A673 (cell line): ENCODE results near the gene MXD3. TPM values are rescaled to one million over a fixed set of nuclear protein-coding genes. Genes with fewer than 3 reads are reported as not detected.

Experiments
- BruUV-seq: library from RNA; stranded (reverse); fragments of 400-500 nt; replicated peaks from 2 replicates; lab custom pipeline; 2021; lab: Mats Ljungman, UMichigan
- CTCF ChIA-PET: fragments of 300-600 bp; sonication (Branson Sonifier 250); formaldehyde crosslinking; loops from one replicate; lab custom pipeline; 2022; ENCODE audit warnings: antibody characterized with exemption; lab: Charles Lee
- POLR2A ChIA-PET: fragments of 300-600 bp; sonication (Branson Sonifier 250); formaldehyde crosslinking; loops from one replicate; lab custom pipeline; 2022; ENCODE audit warnings: antibody characterized with exemption; ENCODE audit not compliant: low non-redundant PET; lab: Charles Lee
- DNase-seq: peaks from one replicate; pipeline ENCODE4 v3.0.0-alpha.2; 2015; ENCODE audit warnings: low spot score
- H3K27ac ChIP-seq: fragments of 200-600 bp; sonication (generic); 2 replicates; pipeline ENCODE4 v1.5.1; 2016; ENCODE audit warnings: mixed run types, low read depth, mild to moderate bottlenecking, mixed read lengths, antibody characterized with exemption, low read length; ENCODE audit not compliant: poor library complexity, severe bottlenecking
- H3K27me3 ChIP-seq: fragments of 200-600 bp; sonication (generic); replicated peaks from 2 replicates; pipeline ENCODE4 v1.6.1; 2017; ENCODE audit warnings: mixed run types, low read depth, mild to moderate bottlenecking, mixed read lengths, antibody characterized with exemption, low read length; ENCODE audit not compliant: insufficient read depth, poor library complexity
- H3K36me3 ChIP-seq: fragments of 200-600 bp; sonication (generic); 2 replicates; pipeline ENCODE4 v1.6.1; 2016; ENCODE audit warnings: mixed run types, mild to moderate bottlenecking, mixed read lengths, antibody characterized with exemption, low read length; ENCODE audit not compliant: insufficient read depth, poor library complexity, severe bottlenecking
- H3K4me1 ChIP-seq: fragments of 200-600 bp; sonication (generic); 2 replicates; pipeline ENCODE4 v1.6.1; 2017; ENCODE audit warnings: mixed run types, mild to moderate bottlenecking, mixed read lengths, antibody characterized with exemption, low read length; ENCODE audit not compliant: insufficient read depth, poor library complexity, severe bottlenecking
- H3K4me3 ChIP-seq: fragments of 200-600 bp; sonication (generic); 2 replicates; pipeline ENCODE4 v1.5.1; 2016; ENCODE audit warnings: low read depth, mixed run types, mild to moderate bottlenecking, mixed read lengths, low read length; ENCODE audit not compliant: poor library complexity, severe bottlenecking
- H3K9me3 ChIP-seq: fragments of 200-600 bp; sonication (generic); 2 replicates; pipeline ENCODE4 v1.6.1; 2016; ENCODE audit warnings: mixed run types, low read depth, mild to moderate bottlenecking, mixed read lengths, antibody characterized with exemption, low read length; ENCODE audit not compliant: poor library complexity, severe bottlenecking
- EZH2 ChIP-seq: fragments of 200-600 bp; sonication (generic); IDR thresholded peaks from 2 replicates; pipeline ENCODE4 v1.6.1; 2017; ENCODE audit warnings: borderline replicate concordance, low read depth, mild to moderate bottlenecking, mixed read lengths, antibody characterized with exemption, low read length; ENCODE audit not compliant: poor library complexity, severe bottlenecking
- intact Hi-C: fragments of 100-400 bp; cut with micrococcal nuclease; formaldehyde crosslinking; loops from one replicate; pipeline ENCODE4 v1.10.0; 2022; ENCODE audit not compliant: unreplicated experiment
- total RNA-seq: library from RNA; stranded (reverse); gene quantifications from 2 replicates; pipeline ENCODE4 v1.2.3, GENCODE V29; 2021
- TF ChIP-seq, protein P1 (sequence below): fragments of 300-800, 200-600 bp; sonication (generic); conservative IDR thresholded peaks from 2 replicates; pipeline ENCODE4 v1.5.1; 2017; ENCODE audit warnings: low read depth, mild to moderate bottlenecking, antibody characterized with exemption, low read length, moderate library complexity, mixed read lengths

The MXD3 gene
- total RNA-seq, 1 experiment from 2014 or later, result 15.1 TPM

DNA sequence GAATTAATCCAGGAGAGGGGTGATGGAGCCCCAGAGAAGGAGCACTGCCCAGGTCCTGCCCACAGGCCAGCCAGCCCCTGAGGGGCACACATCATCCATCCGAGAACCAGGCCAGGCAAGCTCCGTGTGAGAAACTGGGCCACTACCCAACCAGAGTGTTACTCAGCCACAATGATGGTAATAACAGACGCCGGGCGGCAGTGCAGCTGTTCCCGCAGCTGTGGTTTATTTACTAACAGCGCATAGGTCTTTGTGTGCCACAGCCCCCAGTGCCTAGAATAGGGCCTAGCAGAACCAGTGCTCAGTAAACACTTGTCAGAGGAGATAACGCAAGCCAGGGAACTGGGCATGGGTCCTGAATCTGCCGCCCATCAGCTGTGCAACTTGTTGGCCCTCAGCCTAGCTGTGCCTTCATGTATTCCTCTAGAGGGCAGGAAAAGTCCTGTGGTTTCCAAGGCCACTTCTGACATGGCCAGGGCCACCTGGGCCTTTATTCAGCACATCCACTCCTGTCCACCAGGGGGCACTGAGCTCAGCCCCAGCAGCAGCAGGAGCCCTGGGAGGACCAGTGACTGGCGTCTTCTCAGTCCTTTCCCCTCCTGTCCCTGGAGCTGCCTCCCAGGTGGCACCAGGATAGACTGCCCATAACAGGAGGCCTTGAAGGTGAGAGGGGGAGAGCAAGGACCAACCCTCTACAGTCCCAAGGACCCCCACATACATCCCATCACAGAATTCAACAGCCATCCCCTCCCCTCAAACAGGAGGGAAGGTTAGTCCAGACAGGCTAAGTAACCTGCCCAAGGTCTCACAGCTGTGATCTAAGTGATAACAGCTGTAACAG, 2.1 kb downstream of the MXD3 start:
- no TSS peak for BruUV-seq
- POLR2A ChIA-PET, result no interaction called here
- H3K4me3 ChIP-seq, result peak overlapping the region; percentile 80

GRCh38 chr5:177308740-177309139, 3.0 kb downstream of the MXD3 start:
- ChIA-PET CTCF (interaction anchor here (0.6 to 1.8 kb wide), 4 partner anchors 195 to 199 kb away, joined by 3 to 6 read pairs (median 4); no protein-coding TSS in a partner anchor), POLR2A (no interaction called here)
- intact Hi-C loops, result loop anchor here (2.0 kb wide), 1 partner anchor 196 kb away; no protein-coding TSS in a partner anchor
- Histone ChIP-seq H3K4me1 (peaks cover 20% of the 10 kb centered on the region), H3K27ac (no peak overlapping the region), H3K36me3 (peaks cover 28% of the 10 kb centered on the region), H3K4me3 (no peak overlapping the region), H3K9me3 (no peaks in the 10 kb centered on the region), H3K27me3 (no peaks in the 10 kb centered on the region)
- no TSS peak for BruUV-seq
- no peak for DNase-seq
- TF ChIP-seq, protein P1, sequence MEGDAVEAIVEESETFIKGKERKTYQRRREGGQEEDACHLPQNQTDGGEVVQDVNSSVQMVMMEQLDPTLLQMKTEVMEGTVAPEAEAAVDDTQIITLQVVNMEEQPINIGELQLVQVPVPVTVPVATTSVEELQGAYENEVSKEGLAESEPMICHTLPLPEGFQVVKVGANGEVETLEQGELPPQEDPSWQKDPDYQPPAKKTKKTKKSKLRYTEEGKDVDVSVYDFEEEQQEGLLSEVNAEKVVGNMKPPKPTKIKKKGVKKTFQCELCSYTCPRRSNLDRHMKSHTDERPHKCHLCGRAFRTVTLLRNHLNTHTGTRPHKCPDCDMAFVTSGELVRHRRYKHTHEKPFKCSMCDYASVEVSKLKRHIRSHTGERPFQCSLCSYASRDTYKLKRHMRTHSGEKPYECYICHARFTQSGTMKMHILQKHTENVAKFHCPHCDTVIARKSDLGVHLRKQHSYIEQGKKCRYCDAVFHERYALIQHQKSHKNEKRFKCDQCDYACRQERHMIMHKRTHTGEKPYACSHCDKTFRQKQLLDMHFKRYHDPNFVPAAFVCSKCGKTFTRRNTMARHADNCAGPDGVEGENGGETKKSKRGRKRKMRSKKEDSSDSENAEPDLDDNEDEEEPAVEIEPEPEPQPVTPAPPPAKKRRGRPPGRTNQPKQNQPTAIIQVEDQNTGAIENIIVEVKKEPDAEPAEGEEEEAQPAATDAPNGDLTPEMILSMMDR, result no peak
- no peak for TF ChIP-seq EZH2

More for the DNA sequence above, 2.1 kb downstream of the MXD3 start:
- peaks cover 28% of the 10 kb centered on the region for H3K36me3 ChIP-seq
- H3K27ac ChIP-seq, result no peak overlapping the region
- peaks cover 20% of the 10 kb centered on the region for H3K4me1 ChIP-seq
- TF ChIP-seq EZH2, result no peak
- TF ChIP-seq, protein P1, result peak; percentile 86
- no peaks in the 10 kb centered on the region for H3K9me3 ChIP-seq
- peak; percentile 70 for DNase-seq
- H3K27me3 ChIP-seq, result no peaks in the 10 kb centered on the region
- intact Hi-C loops, result loop anchor here (2.0 kb wide), 2 partner anchors 187 to 197 kb away; partner anchors contain the start of gene PDLIM7
- CTCF ChIA-PET, result interaction anchor here (0.6 to 1.8 kb wide), 11 partner anchors 8 to 531 kb away, joined by 3 to 18 read pairs (median 4); partner anchors contain the start of gene GRK6

DNA sequence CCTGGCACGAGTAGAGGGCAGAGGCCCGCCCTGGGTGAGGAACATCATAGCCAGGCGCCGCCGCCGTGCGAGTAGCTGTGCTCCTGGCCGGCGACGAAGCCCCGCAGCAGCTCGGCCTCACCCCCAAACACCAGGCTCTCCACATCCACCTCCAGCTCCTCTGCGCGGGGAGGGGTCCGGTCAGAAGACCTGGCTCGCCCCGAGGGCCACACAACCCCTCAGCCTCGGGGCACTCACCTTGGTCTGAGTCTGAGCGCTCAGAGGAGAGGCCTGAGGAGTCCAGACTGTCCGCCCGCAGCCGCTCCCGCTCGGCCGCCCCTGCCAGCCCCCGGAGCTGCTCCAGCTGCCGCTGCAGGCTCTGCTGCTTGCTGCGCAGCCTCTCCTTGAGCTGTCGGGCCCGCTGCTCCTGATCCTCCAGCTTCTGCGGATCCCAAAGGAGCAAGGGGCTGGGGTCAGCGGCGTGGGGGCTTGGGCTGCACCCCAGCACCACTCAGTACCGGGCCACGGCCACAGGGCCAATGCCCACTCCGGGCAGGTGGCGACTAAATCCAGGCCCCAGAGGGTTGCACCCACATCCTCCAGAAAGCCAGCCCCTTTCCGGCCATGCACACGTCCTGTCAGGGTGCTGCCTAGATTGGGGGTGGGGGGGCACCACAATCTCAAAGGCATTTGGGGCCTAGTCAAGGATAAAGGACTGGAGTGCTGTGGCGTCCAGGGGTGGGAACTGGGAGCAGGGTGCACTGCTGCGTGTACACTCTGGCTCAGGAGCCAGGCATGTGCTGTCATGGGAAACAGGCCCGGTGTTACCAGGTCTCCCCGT, 3.9 kb downstream of the MXD3 start:
- H3K27ac ChIP-seq, result peak overlapping the region; percentile 14
- ChIA-PET CTCF (interaction anchor here (0.6 kb wide), 2 partner anchors 175 to 199 kb away, joined by 3 to 5 read pairs; no protein-coding TSS in a partner anchor), POLR2A (no interaction called here)
- peaks cover 28% of the 10 kb centered on the region for H3K36me3 ChIP-seq
- intact Hi-C loops, result loop anchor here (2.0 kb wide), 1 partner anchor 195 kb away; no protein-coding TSS in a partner anchor
- H3K4me3 ChIP-seq, result no peak overlapping the region
- no peaks in the 10 kb centered on the region for H3K27me3 ChIP-seq
- TF ChIP-seq, protein P1, result no peak
- TF ChIP-seq EZH2, result no peak
- no peak for DNase-seq
- H3K4me1 ChIP-seq, result peaks cover 16% of the 10 kb centered on the region
- BruUV-seq, result no TSS peak
- H3K9me3 ChIP-seq, result no peaks in the 10 kb centered on the region
